ENCODE data around the gene LYPLA2.
"Not testable (repeated sequence)": the region's sequence is repeated elsewhere in the genome, so short reads cannot be mapped to it uniquely, and the experiment has no call there.

LYPLA2 gene

GRCh38 chr1:23824711-23825075 lies 33.7 kb downstream of the LYPLA2 start:
- DNase-seq (ENCODE audit: extremely low read depth, low read depth) = no peak
- no peak for TF ChIP-seq CTCF (IDR thresholded peaks at IDR 0.05; ENCODE audit: low read depth, low read length, missing control alignments)
- H3K4me3 ChIP-seq (replicated peaks; ENCODE audit: low read depth, low read length) = peak overlapping the region; percentile 87

GRCh38 chr1:23825076-23825761 lies 34.3 kb downstream of the LYPLA2 start, which contains the start of gene HMGCL:
Gene HMGCL, minus strand, starts transcription at chr1:23825429. Its CDS starts 14 bp downstream, at chr1:23825415.
- TF ChIP-seq CTCF (IDR thresholded peaks at IDR 0.05; ENCODE audit: low read depth, low read length, missing control alignments) = no peak
- DNase-seq (ENCODE audit: extremely low read depth, low read depth) = peak; percentile 52
- peak within 1 kb of the TSS; percentile 87 for H3K4me3 ChIP-seq (replicated peaks; ENCODE audit: low read depth, low read length)

GRCh38 chr1:23825762-23826522 lies 35.0 kb downstream of the LYPLA2 start:
- peak overlapping the region; percentile 87 for H3K4me3 ChIP-seq (replicated peaks; ENCODE audit: low read depth, low read length)
- no peak for TF ChIP-seq CTCF (IDR thresholded peaks at IDR 0.05; ENCODE audit: low read depth, low read length, missing control alignments)
- no peak for DNase-seq (ENCODE audit: extremely low read depth, low read depth)

- DNase-seq (ENCODE audit: extremely low read depth, low read depth); H3K4me3 ChIP-seq (replicated peaks; ENCODE audit: low read depth, low read length): not testable (repeated sequence)
These were observed 35.6 kb downstream of the LYPLA2 start for GRCh38 chr1:23826590-23826989.

GRCh38 chr1:23827717-23828116 lies 36.8 kb downstream of the LYPLA2 start:
- DNase-seq (ENCODE audit: extremely low read depth, low read depth) = no peak
- H3K4me3 ChIP-seq (replicated peaks; ENCODE audit: low read depth, low read length) = no peak overlapping the region
- TF ChIP-seq CTCF (IDR thresholded peaks at IDR 0.05; ENCODE audit: low read depth, low read length, missing control alignments) = no peak

GRCh38 chr1:23834156-23834555 lies 43.2 kb downstream of the LYPLA2 start:
- DNase-seq (ENCODE audit: extremely low read depth, low read depth) = not testable (repeated sequence)

GRCh38 chr1:23836037-23836436 lies 45.1 kb downstream of the LYPLA2 start:
- no peak for TF ChIP-seq CTCF (IDR thresholded peaks at IDR 0.05; ENCODE audit: low read depth, low read length, missing control alignments)
- H3K4me3 ChIP-seq (replicated peaks; ENCODE audit: low read depth, low read length) = no peak overlapping the region
- DNase-seq (ENCODE audit: extremely low read depth, low read depth) = no peak

More at GRCh38 chr1:23834156-23834555, 43.2 kb downstream of the LYPLA2 start:
- H3K4me3 ChIP-seq (replicated peaks; ENCODE audit: low read depth, low read length) = not testable (repeated sequence)

Measured in HFF-Myc (cell line).